D721Med (cell line): ENCODE results near the gene DIAPH1.

Source experiments
- DNase-seq: peaks from one replicate; pipeline ENCODE4 v3.0.0; 2011; ENCODE audit warnings: low spot score; ENCODE audit not compliant: insufficient read length
- FAIRE-seq: peaks from 2 replicates; lab custom pipeline; 2011; peaks lifted over from hg19 to GRCh38; lab: Jason Lieb, UNC
- TF ChIP-seq, protein P1 (sequence below): IDR thresholded peaks from 2 replicates; pipeline ENCODE4 v1.5.1; 2012; ENCODE audit warnings: mild to moderate bottlenecking, control low read depth; ENCODE audit not compliant: insufficient read depth; ENCODE audit errors: missing control alignments

The DIAPH1 gene

GRCh38 chr5:141649056-141649688 is 30.4 kb upstream of the DIAPH1 start:
- no peak for FAIRE-seq

DNA sequence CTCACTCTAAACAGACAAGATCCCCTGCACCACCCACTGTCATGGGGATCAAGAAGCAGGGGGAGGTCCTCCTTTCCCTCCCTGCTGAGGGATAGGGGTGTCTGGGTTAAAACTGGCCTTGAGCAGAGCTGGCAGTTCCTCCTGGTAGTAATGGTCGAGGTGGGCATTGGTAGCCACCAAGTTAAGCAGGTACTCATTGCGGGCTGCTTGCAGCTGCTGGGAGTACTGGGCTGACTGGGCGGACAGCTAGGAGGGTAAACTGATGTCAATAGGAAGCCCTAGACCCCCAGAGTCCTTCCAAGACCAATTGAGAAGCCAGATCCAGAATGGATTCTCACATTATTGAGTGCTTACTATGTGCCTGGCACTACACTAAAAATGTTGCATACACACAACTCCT is 29.1 kb upstream of the DIAPH1 start:
- FAIRE-seq (no peak), DNase-seq (no peak)
- TF ChIP-seq, protein P1, sequence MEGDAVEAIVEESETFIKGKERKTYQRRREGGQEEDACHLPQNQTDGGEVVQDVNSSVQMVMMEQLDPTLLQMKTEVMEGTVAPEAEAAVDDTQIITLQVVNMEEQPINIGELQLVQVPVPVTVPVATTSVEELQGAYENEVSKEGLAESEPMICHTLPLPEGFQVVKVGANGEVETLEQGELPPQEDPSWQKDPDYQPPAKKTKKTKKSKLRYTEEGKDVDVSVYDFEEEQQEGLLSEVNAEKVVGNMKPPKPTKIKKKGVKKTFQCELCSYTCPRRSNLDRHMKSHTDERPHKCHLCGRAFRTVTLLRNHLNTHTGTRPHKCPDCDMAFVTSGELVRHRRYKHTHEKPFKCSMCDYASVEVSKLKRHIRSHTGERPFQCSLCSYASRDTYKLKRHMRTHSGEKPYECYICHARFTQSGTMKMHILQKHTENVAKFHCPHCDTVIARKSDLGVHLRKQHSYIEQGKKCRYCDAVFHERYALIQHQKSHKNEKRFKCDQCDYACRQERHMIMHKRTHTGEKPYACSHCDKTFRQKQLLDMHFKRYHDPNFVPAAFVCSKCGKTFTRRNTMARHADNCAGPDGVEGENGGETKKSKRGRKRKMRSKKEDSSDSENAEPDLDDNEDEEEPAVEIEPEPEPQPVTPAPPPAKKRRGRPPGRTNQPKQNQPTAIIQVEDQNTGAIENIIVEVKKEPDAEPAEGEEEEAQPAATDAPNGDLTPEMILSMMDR = no peak

More at GRCh38 chr5:141649056-141649688, 30.4 kb upstream of the DIAPH1 start:
- TF ChIP-seq, protein P1 = no peak
- DNase-seq = no peak

DNA sequence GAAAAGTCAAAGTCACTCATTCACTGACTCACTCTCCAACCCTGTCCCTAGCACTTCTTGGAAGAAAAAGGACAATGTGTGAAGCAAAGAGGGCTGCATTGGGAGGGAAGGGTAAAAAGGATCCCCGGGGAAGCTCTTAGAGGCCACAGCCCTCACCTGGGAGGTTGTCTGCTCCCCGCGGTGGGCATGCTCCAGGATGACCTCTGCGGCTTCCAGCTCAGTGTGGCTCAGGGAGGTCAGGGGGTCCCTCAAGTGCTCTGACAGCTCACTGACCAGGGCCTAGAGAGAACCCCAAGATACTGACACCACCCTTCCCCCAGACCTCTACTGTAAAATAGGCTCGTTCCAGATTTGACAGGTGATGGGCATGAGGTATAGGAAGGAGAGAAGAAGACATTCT is 28.4 kb upstream of the DIAPH1 start:
- DNase-seq (no peak), FAIRE-seq (no peak)
- TF ChIP-seq, protein P1 = no peak

DNA sequence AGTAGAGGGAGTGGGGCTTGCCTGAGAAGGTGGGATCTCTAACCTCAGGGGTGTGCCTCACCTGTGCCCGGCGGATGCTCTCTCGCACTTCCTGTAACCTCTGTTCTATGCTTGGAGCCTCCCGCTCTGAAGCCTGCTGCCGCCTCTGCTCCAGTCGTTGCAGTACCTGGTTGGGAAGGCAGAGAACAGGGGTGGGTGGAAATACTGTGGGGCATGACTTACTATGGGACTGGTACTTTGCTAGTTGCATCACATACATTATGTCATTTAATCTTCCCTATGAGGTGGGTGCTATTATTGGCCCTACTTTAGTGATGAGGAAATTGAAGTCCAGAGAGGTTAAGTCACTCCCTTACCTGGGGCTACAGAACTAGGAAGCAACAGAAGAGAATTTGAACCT is 27.2 kb upstream of the DIAPH1 start:
- DNase-seq = no peak
- TF ChIP-seq, protein P1 = no peak
- FAIRE-seq = no peak

- FAIRE-seq (no peak), DNase-seq (no peak)
- TF ChIP-seq, protein P1 = no peak
These were observed 23.0 kb upstream of the DIAPH1 start for GRCh38 chr5:141641634-141642267.

DNA sequence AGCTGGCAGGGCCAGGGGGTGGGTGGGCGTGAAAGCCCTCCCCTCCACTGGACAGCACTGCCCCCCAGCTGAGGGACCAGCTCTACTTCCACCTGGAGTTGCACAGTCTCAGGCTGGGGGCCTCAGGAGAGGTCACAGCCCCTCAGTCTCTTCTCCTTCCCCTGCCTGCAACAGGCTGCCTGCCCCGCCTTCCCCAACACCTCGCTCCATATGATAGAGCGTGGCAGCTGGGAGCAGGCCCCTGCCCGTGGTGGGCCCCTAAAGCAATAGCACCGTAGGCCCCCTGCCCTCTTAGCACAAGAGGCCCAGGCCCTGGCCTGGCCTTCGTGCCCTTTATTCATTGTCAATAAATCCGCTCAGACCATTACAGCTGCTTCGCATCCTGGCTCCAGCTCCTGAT is 21.9 kb upstream of the DIAPH1 start:
- DNase-seq = no peak
- FAIRE-seq = no peak
- TF ChIP-seq, protein P1 = no peak

DNA sequence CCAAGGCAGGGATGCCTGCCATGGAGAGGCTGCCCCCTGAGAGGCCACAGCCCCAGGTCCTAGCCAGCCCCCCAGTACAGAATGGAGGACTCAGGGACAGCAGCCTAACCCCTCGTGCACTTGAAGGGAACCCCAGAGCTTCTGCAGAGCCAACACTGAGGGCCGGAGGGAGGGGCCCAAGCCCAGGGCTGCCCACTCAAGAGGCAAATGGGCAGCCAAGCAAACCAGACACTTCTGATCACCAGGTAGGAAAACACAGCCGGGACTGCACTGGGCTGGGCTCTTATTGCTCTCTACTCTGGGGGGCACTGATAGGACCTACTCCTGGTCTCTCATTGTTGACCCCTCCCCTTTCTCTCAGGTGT is 21.2 kb upstream of the DIAPH1 start:
- DNase-seq (no peak), FAIRE-seq (no peak)
- TF ChIP-seq, protein P1 = no peak
